Measurements from ENCODE around the gene XPO6.

GRCh38 chr16:28210979-28211588, 681 bp downstream of the XPO6 start:
- TF ChIP-seq CTCF (IDR thresholded peaks at IDR 0.05; ENCODE audit: poor library complexity, severe bottlenecking) (no peak), POLR2AphosphoS5 (IDR thresholded peaks at IDR 0.05) (no peak), EZH2 (IDR thresholded peaks at IDR 0.05; ENCODE audit: borderline replicate concordance, insufficient read depth, low read length, poor library complexity, severe bottlenecking) (no peak), RAD21 (conservative IDR thresholded peaks at IDR 0.05) (no peak), REST (IDR thresholded peaks at IDR 0.05; ENCODE audit: borderline replicate concordance) (no peak)
